Stimulated activated CD8-positive, alpha-beta memory T cell treated with anti-CD3 and anti-CD28 coated beads, Interleukin-2, amount 100 ng/mL, for 48 hours (primary cell): ENCODE results near the gene GLRA1.

Experiments
- DNase-seq, 2 donors: peaks; one replicate each; pipeline ENCODE4 v3.0.0-alpha.2; 2020; ENCODE audit warnings: low read depth in 2 of 2

The GLRA1 gene

DNA sequence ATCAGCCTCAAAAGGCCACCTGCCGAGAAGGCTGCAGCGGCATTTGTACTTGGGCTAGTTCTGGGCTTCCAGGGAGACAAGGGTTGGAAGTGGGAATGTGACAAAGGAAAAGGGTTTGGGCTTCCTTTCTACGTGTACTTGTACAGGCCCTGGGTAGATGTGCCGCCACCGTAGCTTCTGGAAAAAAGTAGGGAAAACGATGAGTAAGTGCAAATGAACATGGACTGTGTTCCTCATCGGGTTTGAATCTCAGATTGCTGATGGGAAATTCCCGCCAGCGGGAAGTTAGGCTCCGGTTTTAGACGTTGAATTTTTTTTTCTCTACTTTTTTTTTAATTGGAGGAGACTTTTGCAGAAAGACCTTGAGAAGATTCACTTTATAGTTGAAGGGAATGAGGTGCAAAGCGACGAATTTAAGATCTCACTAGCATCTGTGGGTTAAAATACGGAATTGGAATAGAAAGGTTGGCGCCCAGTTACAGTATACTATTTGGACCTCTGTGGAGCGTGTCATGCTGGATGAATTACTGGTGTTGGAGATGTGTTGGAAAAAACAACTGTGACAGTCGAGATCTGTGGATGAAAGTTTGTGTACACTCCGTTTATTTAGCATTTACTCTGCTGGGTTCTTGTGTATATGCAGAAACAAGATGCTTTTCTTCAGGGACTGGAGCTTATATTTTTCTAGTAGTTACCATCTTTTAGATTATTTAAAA is 151.6 kb downstream of the GLRA1 start:
- no peak for DNase-seq
